ENCODE data around the gene TAAR6. TPM values are rescaled to one million over a fixed set of nuclear protein-coding genes. Genes with fewer than 3 reads are reported as not detected.
A peak's percentile ranks its signal among the peaks of the same experiment; 100 is the strongest.
"Not testable (repeated sequence)": the region's sequence is repeated elsewhere in the genome, so short reads cannot be mapped to it uniquely, and the experiment has no call there.

The TAAR6 gene
- not detected for total RNA-seq

GRCh38 chr6:132570221-132570777 lies at the start of gene TAAR6:
Gene TAAR6 (plus strand): TSS chr6:132570322. CDS start chr6:132570322, 0 bp downstream.
- no peak for DNase-seq

- no peak for DNase-seq
These were observed 49.2 kb upstream of the TAAR6 start for GRCh38 chr6:132520953-132521352.

GRCh38 chr6:132524646-132525045 lies 45.5 kb upstream of the TAAR6 start:
- no peak for DNase-seq

GRCh38 chr6:132525866-132526265 lies 44.3 kb upstream of the TAAR6 start:
- no peak for DNase-seq

GRCh38 chr6:132526461-132526860 lies 43.7 kb upstream of the TAAR6 start:
- no peak for DNase-seq

- no peak for DNase-seq
These were observed 42.3 kb upstream of the TAAR6 start for GRCh38 chr6:132527791-132528190.

- DNase-seq: peak; percentile 88
These were observed 39.7 kb upstream of the TAAR6 start for GRCh38 chr6:132530293-132530974.

GRCh38 chr6:132534546-132534945 lies 35.6 kb upstream of the TAAR6 start:
- not testable (repeated sequence) for DNase-seq

- no peak for DNase-seq
These were observed 33.0 kb upstream of the TAAR6 start for GRCh38 chr6:132537145-132537544.

- DNase-seq: no peak
These were observed 32.1 kb upstream of the TAAR6 start, which contains the start of gene TAAR9 for GRCh38 chr6:132537977-132538376. Gene TAAR9 (plus strand): TSS chr6:132538277. CDS start chr6:132538290, 13 bp downstream.

GRCh38 chr6:132544826-132545225 lies 25.3 kb upstream of the TAAR6 start:
- no peak for DNase-seq

- DNase-seq: no peak
These were observed 21.2 kb upstream of the TAAR6 start for GRCh38 chr6:132548746-132549463.

GRCh38 chr6:132551214-132551613 lies 18.9 kb upstream of the TAAR6 start:
- DNase-seq: no peak

GRCh38 chr6:132552372-132552771 lies 17.8 kb upstream of the TAAR6 start, which contains the start of gene TAAR8:
Gene TAAR8 (plus strand): TSS chr6:132552672. CDS start chr6:132552693, 21 bp downstream.
- no peak for DNase-seq

GRCh38 chr6:132560087-132560486 lies 10.0 kb upstream of the TAAR6 start:
- DNase-seq: not testable (repeated sequence)

- DNase-seq: no peak
These were observed 3.7 kb upstream of the TAAR6 start for GRCh38 chr6:132566404-132566803.

- no peak for DNase-seq
These were observed 2.6 kb upstream of the TAAR6 start for GRCh38 chr6:132567566-132567965.

- no peak for DNase-seq
These were observed 1.5 kb upstream of the TAAR6 start for GRCh38 chr6:132568611-132569010.

GRCh38 chr6:132569170-132569569 lies 952 bp upstream of the TAAR6 start:
- no peak for DNase-seq

GRCh38 chr6:132571774-132572173 lies 1.7 kb downstream of the TAAR6 start:
- no peak for DNase-seq

- DNase-seq: no peak
These were observed 14.6 kb downstream of the TAAR6 start for GRCh38 chr6:132584698-132585097.

- DNase-seq: no peak
These were observed 17.3 kb downstream of the TAAR6 start for GRCh38 chr6:132587424-132587823.

GRCh38 chr6:132589454-132589853 lies 19.3 kb downstream of the TAAR6 start, which contains the start of gene TAAR5:
Gene TAAR5 (minus strand): TSS chr6:132589741. CDS start chr6:132589686, 55 bp downstream.
- no peak for DNase-seq

Data from tongue (tissue), 2 donors.